GM23338 (cell line): Measurements from ENCODE around the gene TSPAN4. TPM values are rescaled to one million over a fixed set of nuclear protein-coding genes. Genes with fewer than 3 reads are reported as not detected.

Experiments
- ATAC-seq: fragments of 200-7000 bp; cut with Tn5 transposase; 3 replicates; pipeline ENCODE4 v1.9.1; 2020
- DNase-seq: peaks from one replicate; pipeline ENCODE4 v3.0.0-alpha.2; 2015; ENCODE audit warnings: low spot score
- H2AFZ ChIP-seq: fragments of 200-600 bp; sonication (generic); 2 replicates; pipeline ENCODE4 v1.8.0; 2016; ENCODE audit warnings: antibody characterized with exemption, mild to moderate bottlenecking, moderate library complexity
- H3F3A ChIP-seq: fragments of 200-600 bp; sonication (generic); replicated peaks from 2 replicates; pipeline ENCODE4 v1.8.0; 2017; ENCODE audit warnings: antibody characterized with exemption, mixed run types, low read depth
- H3K27ac ChIP-seq: fragments of 200-600 bp; sonication (generic); 2 replicates; pipeline ENCODE4 v1.6.1; 2016; ENCODE audit warnings: low read depth
- H3K27me3 ChIP-seq: fragments of 200-600 bp; sonication (generic); 2 replicates; pipeline ENCODE4 v1.8.0; 2016; ENCODE audit warnings: mild to moderate bottlenecking, mixed run types, moderate library complexity; ENCODE audit not compliant: insufficient read depth
- H3K36me3 ChIP-seq: fragments of 200-600 bp; sonication (generic); 2 replicates; pipeline ENCODE4 v1.8.0; 2016; ENCODE audit warnings: mild to moderate bottlenecking; ENCODE audit not compliant: insufficient read depth
- H3K4me1 ChIP-seq: fragments of 200-600 bp; sonication (generic); 2 replicates; pipeline ENCODE4 v1.8.0; 2016; ENCODE audit warnings: mild to moderate bottlenecking, moderate library complexity; ENCODE audit not compliant: insufficient read depth
- H3K4me2 ChIP-seq: fragments of 200-600 bp; sonication (generic); 2 replicates; pipeline ENCODE4 v1.7.1; 2017; ENCODE audit warnings: mixed run types
- H3K4me3 ChIP-seq: fragments of 200-600 bp; sonication (generic); 2 replicates; pipeline ENCODE4 v1.6.1; 2016; ENCODE audit warnings: mixed run types
- H3K79me2 ChIP-seq: fragments of 200-600 bp; sonication (generic); replicated peaks from 2 replicates; pipeline ENCODE4 v1.8.0; 2017; ENCODE audit warnings: mild to moderate bottlenecking; ENCODE audit not compliant: insufficient read depth
- H3K9me2 ChIP-seq: fragments of 200-600 bp; sonication (generic); 2 replicates; pipeline ENCODE4 v1.8.0; 2017; ENCODE audit not compliant: insufficient read depth
- H4K20me1 ChIP-seq: fragments of 200-600 bp; sonication (generic); replicated peaks from 2 replicates; pipeline ENCODE4 v1.8.0; 2017; ENCODE audit warnings: mild to moderate bottlenecking; ENCODE audit not compliant: insufficient read depth
- H3K27ac Mint-ChIP-seq: 2 replicates; pipeline ENCODE4 v1.8.0; 2020; ENCODE audit warnings: inconsistent platforms, mild to moderate bottlenecking, moderate library complexity, mixed read lengths
- H3K27me3 Mint-ChIP-seq: 3 replicates; pipeline ENCODE4 v1.8.0; 2022; ENCODE audit warnings: low read depth, mild to moderate bottlenecking, moderate library complexity, mixed read lengths, inconsistent platforms; ENCODE audit not compliant: insufficient read depth, poor library complexity
- H3K36me3 Mint-ChIP-seq: 3 replicates; pipeline ENCODE4 v1.8.0; 2021; ENCODE audit warnings: low read depth, mild to moderate bottlenecking, inconsistent platforms, moderate library complexity, mixed read lengths
- H3K4me1 Mint-ChIP-seq: 3 replicates; pipeline ENCODE4 v1.8.0; 2020; ENCODE audit warnings: mild to moderate bottlenecking, inconsistent platforms, mixed read lengths
- H3K4me3 Mint-ChIP-seq: 3 replicates; pipeline ENCODE4 v1.8.0; 2021; ENCODE audit warnings: moderate library complexity, mild to moderate bottlenecking, inconsistent platforms, mixed read lengths
- H3K9me3 Mint-ChIP-seq: 3 replicates; pipeline ENCODE4 v1.8.0; 2020; ENCODE audit warnings: moderate library complexity, mild to moderate bottlenecking, inconsistent platforms, mixed read lengths
- EZH2 ChIP-seq: fragments of 200-600 bp; sonication (generic); IDR thresholded peaks from one replicate; pipeline ENCODE4 v1.8.0; 2017; ENCODE audit warnings: antibody characterized with exemption, mild to moderate bottlenecking, low read depth; ENCODE audit not compliant: unreplicated experiment
- EZH2phosphoT487 ChIP-seq: fragments of 200-600 bp; sonication (generic); IDR thresholded peaks from one replicate; pipeline ENCODE4 v1.8.1; 2018; ENCODE audit warnings: antibody characterized with exemption; ENCODE audit not compliant: unreplicated experiment
- JUNB ChIP-seq: IDR thresholded peaks from one replicate; pipeline ENCODE4 v1.6.1; 2016; ENCODE audit warnings: antibody characterized with exemption; ENCODE audit not compliant: unreplicated experiment
- REST ChIP-seq: IDR thresholded peaks from one replicate; pipeline ENCODE4 v1.6.1; 2018; ENCODE audit warnings: antibody characterized with exemption; ENCODE audit not compliant: unreplicated experiment
- ZNF331 ChIP-seq: fragments of 250-450 bp; sonication (Bioruptor Pico); IDR thresholded peaks from 2 replicates; pipeline ENCODE4 v1.5.0; 2020; ENCODE audit warnings: low read depth, mild to moderate bottlenecking, moderate library complexity
- ZNF462 ChIP-seq: fragments of 250-450 bp; sonication (Bioruptor Pico); IDR thresholded peaks from 2 replicates; pipeline ENCODE4 v1.5.0; 2020; ENCODE audit warnings: mild to moderate bottlenecking, moderate library complexity
- polyA plus RNA-seq: library from polyadenylated mRNA; unstranded; fragments of >200 nt; fragmentation: Nextera tagmentation; extraction: Ambion mirVana; gene quantifications from 2 replicates; pipeline ENCODE4 v1.2.1, GENCODE V29; 2016
- total RNA-seq: library from RNA; depleted of rRNA; stranded (reverse); fragments of >200 nt; shearing (Covaris generic); gene quantifications from 2 replicates; pipeline ENCODE4 v1.2.3, GENCODE V29; 2014
- TF ChIP-seq, protein P1 (sequence below): IDR thresholded peaks from 2 replicates; pipeline ENCODE4 v1.6.1; 2016; ENCODE audit warnings: antibody characterized with exemption

The TSPAN4 gene
- total and polyA plus RNA-seq, 2 experiments from 2014 or later, result 76.8 to 150 TPM

DNA sequence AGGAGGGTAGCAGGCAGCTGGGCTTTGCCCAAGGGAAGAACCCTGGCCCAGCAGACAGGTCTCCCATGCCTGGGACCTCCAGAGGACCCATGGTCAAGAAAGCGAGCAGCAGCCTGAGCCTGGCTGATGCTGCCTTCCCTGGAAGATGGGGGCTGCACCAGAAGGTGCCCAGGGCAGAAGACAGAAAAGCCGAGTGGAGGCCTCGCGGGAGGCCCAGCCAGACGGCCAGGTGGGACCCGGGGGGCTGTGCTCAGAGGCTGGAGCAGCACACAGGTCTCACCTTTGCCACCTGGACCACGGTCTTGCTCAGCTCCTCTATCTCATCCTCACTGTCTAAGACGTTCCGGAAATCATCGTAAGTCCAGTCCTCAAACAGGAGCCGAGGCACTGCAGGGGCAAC is 57.1 kb downstream of the TSPAN4 start:
- DNase-seq (no peak), ATAC-seq (no peak)
- Mint-ChIP-seq H3K4me3 (no peak overlapping the region), H3K27me3 (peaks cover 2% of the 10 kb centered on the region), H3K4me1 (no peaks in the 10 kb centered on the region; the same call in 2 of the 3 replicates), H3K9me3 (no peaks in the 10 kb centered on the region), H3K36me3 (peaks cover 50% of the 10 kb centered on the region), H3K27ac (no peak overlapping the region)
- H4K20me1 ChIP-seq, result no peaks in the 10 kb centered on the region; the same call in none of the 2 replicates
- no peak overlapping the region for H3K4me3 ChIP-seq
- H3K4me2 ChIP-seq, result no peak overlapping the region
- no peaks in the 10 kb centered on the region for H3K9me2 ChIP-seq
- peaks cover 6% of the 10 kb centered on the region for H3K36me3 ChIP-seq
- no peak overlapping the region for H3K27ac ChIP-seq
- no peaks in the 10 kb centered on the region for H3K4me1 ChIP-seq
- TF ChIP-seq, protein P1, sequence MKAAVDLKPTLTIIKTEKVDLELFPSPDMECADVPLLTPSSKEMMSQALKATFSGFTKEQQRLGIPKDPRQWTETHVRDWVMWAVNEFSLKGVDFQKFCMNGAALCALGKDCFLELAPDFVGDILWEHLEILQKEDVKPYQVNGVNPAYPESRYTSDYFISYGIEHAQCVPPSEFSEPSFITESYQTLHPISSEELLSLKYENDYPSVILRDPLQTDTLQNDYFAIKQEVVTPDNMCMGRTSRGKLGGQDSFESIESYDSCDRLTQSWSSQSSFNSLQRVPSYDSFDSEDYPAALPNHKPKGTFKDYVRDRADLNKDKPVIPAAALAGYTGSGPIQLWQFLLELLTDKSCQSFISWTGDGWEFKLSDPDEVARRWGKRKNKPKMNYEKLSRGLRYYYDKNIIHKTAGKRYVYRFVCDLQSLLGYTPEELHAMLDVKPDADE, result no peak
- TF ChIP-seq EZH2phosphoT487, result no peak
- no peak for TF ChIP-seq REST
- no peak for TF ChIP-seq JUNB
- no peaks in the 10 kb centered on the region for H3K79me2 ChIP-seq
- no peaks in the 10 kb centered on the region for H3K27me3 ChIP-seq
- no peak overlapping the region for H2AFZ ChIP-seq
- H3F3A ChIP-seq, result no peaks in the 10 kb centered on the region

- DNase-seq, result no peak
- Histone ChIP-seq H3K4me3 (no peak overlapping the region), H3K27ac (no peak overlapping the region), H3K4me2 (no peak overlapping the region), H3K4me1 (no peaks in the 10 kb centered on the region), H3K9me2 (no peaks in the 10 kb centered on the region), H3K27me3 (no peaks in the 10 kb centered on the region), H4K20me1 (peaks cover 4% of the 10 kb centered on the region), H3K36me3 (peaks cover 6% of the 10 kb centered on the region), H3K79me2 (peaks cover 4% of the 10 kb centered on the region; the same call in 1 of the 2 replicates), H2AFZ (no peak overlapping the region), H3F3A (no peaks in the 10 kb centered on the region)
- Mint-ChIP-seq H3K4me3 (no peak overlapping the region), H3K4me1 (no peaks in the 10 kb centered on the region; the same call in 2 of the 3 replicates), H3K27me3 (peaks cover 2% of the 10 kb centered on the region), H3K9me3 (no peaks in the 10 kb centered on the region), H3K27ac (no peak overlapping the region), H3K36me3 (peaks cover 53% of the 10 kb centered on the region)
- no peak for ATAC-seq
- no peak for TF ChIP-seq EZH2
- no peak for TF ChIP-seq ZNF462 (CRISPR knock-in tag)
- TF ChIP-seq, protein P1, result no peak
- no peak for TF ChIP-seq ZNF331
These were observed 57.9 kb downstream of the TSPAN4 start for GRCh38 chr11:900545-900944.
